Measurements from ENCODE around the gene TP53.
A peak's percentile ranks its signal among the peaks of the same experiment; 100 is the strongest.

The TP53 gene

GRCh38 chr17:7721612-7722011 is 34.3 kb upstream of the TP53 start:
- CTCF ChIA-PET: interaction anchor here (0.5 to 1.8 kb wide), 10 partner anchors 8 to 317 kb away, joined by 3 to 6 read pairs (median 3); partner anchors contain the start of gene ATP1B2
- H3K4me3 ChIP-seq (ENCODE audit: low read depth, low read length): no peak overlapping the region
- POLR2A ChIA-PET: no interaction called here
- H3K4me1 ChIP-seq (ENCODE audit: control insufficient read depth, insufficient read depth, low read length): peaks cover 4% of the 10 kb centered on the region
- no peaks in the 10 kb centered on the region for H3K9me3 ChIP-seq (ENCODE audit: control insufficient read depth, insufficient read depth, low read depth, low read length)
- H3K36me3 ChIP-seq (ENCODE audit: control insufficient read depth in 2 of 2, insufficient read depth in 1 of 2, low read length in 2 of 2): no peaks in the 10 kb centered on the region
- no peak overlapping the region for H3K27ac ChIP-seq (ENCODE audit: extremely low read depth, low read depth, low read length)
- TF ChIP-seq SCRT2 (tag by site-specific recombination; IDR thresholded peaks at IDR 0.05): no peak
- peak; percentile 32; the same call in 1 of the 2 replicates for TF ChIP-seq PRDM10 (tag by site-specific recombination; IDR thresholded peaks at IDR 0.05)
- TF ChIP-seq ZNF501 (tag by site-specific recombination; IDR thresholded peaks at IDR 0.05): no peak
- TF ChIP-seq ZBTB20 (tag by site-specific recombination; IDR thresholded peaks at IDR 0.05): 0 out of 2 replicates have a peak, but pooled peaks have one; percentile 36
- TF ChIP-seq RBAK (tag by site-specific recombination; IDR thresholded peaks at IDR 0.05): no peak
- TF ChIP-seq ZIC2 (tag by site-specific recombination; IDR thresholded peaks at IDR 0.05): no peak
- no peak for TF ChIP-seq KLF7 (tag by site-specific recombination; IDR thresholded peaks at IDR 0.05; ENCODE audit: borderline replicate concordance)
- no peak for TF ChIP-seq ZNF404 (tag by site-specific recombination; IDR thresholded peaks at IDR 0.05)
- TF ChIP-seq EGR2 (tag by site-specific recombination; IDR thresholded peaks at IDR 0.05; ENCODE audit: low read depth): 0 out of 2 replicates have a peak, but pooled peaks have one; percentile 13
- TF ChIP-seq ZNF449 (tag by site-specific recombination; IDR thresholded peaks at IDR 0.05): no peak
- TF ChIP-seq ZBTB11 (tag by site-specific recombination; conservative IDR thresholded peaks at IDR 0.05; ENCODE audit: low read depth): no peak
- no peak for TF ChIP-seq MZF1 (tag by site-specific recombination; IDR thresholded peaks at IDR 0.05; ENCODE audit: borderline replicate concordance)
- TF ChIP-seq HOXC10 (CRISPR knock-in tag; IDR thresholded peaks at IDR 0.05): no peak
- TF ChIP-seq AEBP2 (tag by site-specific recombination; IDR thresholded peaks at IDR 0.05; ENCODE audit: borderline replicate concordance): no peak
- TF ChIP-seq IKZF3 (tag by site-specific recombination; IDR thresholded peaks at IDR 0.05): peak; percentile 23; the same call in 1 of the 2 replicates
- TF ChIP-seq KLF9 (tag by site-specific recombination; IDR thresholded peaks at IDR 0.05; ENCODE audit: low read depth): peak; percentile 54; the same call in 1 of the 2 replicates
- no peak for TF ChIP-seq ZNF513 (tag by site-specific recombination; IDR thresholded peaks at IDR 0.05)
- TF ChIP-seq ZNF132 (tag by site-specific recombination; IDR thresholded peaks at IDR 0.05; ENCODE audit: borderline replicate concordance): no peak
- no peak for TF ChIP-seq ZXDB (tag by site-specific recombination; IDR thresholded peaks at IDR 0.05)
- TF ChIP-seq GLIS2 (tag by site-specific recombination; IDR thresholded peaks at IDR 0.05): no peak
- no peak for TF ChIP-seq ZNF600 (tag by site-specific recombination; IDR thresholded peaks at IDR 0.05)
